ENCODE measurements around the gene DNALI1.
"Not testable (repeated sequence)": the region's sequence is repeated elsewhere in the genome, so short reads cannot be mapped to it uniquely, and the experiment has no call there.

DNALI1 gene

DNA sequence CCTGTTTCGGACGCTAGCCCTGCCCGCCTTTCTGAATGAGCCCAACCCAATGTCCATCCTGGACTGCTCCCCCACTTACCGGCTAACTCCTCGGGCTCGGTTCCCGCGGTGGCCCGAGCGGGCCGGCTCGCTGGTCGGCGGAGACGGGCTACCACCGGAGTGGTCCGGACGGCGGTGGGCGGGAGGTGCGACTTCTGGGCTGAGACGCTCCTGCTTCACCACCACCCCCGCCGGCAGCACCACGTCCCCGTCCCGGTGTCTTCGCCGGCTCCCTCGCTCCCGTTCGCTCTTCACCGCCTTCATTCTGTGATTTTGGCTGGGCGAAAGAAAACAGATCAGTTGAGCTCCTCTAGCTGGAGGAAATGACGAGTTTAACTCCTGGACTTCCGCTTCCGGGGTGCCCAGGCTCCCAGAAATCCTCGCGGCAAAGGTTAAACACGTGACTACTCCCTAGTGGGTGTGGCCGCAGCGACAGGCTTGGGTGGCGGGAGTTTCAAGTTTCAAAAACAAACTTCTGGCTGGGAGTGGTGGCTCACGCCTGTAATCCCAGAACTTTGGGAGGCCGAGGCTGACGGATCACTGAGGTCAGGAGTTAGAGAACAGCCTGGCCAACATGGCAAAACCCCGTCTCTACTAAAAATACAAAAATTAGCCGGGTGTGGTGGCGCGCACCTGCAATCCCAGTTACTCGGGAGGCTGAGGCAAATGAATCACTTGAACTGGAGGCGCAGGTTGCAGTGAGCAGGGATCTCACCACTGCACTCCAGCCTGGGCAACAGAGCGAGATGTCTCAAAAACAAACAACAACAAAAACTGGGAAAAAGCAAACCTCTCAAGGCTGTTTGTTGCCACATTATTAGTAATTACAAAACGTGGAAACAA, 2.6 kb upstream of the DNALI1 start, which contains the start of gene SNIP1:
SNIP1 (minus strand) TSS at position 367 of the 882 bp plus-strand sequence; CDS start at position 303, 64 bp downstream.
- DNase-seq (ENCODE audit: low spot score), result peak; percentile 97

DNA sequence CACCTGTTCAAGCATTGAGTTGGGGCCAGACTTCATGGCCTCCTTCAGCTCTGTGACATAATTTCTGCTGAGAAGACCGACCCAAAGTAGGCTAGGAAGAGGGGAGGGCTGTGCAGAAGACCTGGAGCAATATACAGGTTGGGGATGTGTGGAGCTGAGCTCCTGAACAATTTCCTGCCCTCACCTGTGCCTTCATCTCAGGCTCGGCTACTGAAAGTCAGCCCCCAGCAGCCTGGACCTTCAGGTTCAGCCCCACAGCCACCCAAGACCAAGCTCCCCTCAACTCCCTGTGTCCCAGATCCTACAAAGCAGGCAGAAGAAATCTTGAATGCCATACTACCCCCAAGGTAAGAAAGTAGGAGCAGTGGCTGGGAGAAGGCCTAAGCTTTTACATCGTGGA, 662 bp downstream of the DNALI1 start:
- no peak for DNase-seq (ENCODE audit: low spot score)

DNA sequence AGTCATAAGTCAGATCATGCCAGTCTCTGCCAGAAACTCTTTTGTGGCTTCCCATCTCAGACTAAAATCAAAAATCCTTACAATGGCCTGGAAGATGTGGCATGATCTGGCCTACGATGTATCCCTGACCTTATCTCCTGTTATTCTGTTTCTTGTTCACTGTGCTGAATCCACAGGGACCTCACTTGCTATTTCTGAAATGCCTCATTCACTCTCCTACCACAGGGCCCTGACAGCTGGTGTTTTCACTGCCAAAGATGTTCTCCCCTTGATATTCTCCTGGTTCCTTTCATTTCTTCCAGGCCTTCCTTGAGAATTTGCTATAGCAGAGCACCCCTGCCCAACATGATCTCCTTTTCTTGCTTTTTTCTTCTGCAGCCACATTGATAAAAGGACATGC, 1.7 kb downstream of the DNALI1 start:
- no peak for DNase-seq (ENCODE audit: low spot score)

DNA sequence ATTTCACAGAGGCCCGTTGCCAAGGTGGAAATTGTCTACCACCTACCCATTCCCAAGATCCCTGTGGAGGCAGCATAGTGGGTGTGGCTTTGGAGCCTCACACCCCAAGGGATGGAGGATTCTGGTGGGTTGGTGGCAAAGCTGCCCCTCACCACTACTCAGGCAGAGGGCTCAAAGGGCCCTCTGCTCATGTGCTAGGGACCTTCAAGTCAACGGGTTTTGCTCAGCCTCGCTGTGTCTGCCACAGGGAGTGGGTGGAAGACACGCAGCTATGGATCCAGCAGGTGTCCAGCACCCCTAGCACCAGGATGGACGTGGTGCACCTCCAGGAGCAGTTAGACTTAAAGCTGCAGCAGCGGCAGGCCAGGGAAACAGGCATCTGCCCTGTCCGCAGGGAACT, 2.3 kb downstream of the DNALI1 start:
- DNase-seq (ENCODE audit: low spot score), result no peak

DNA sequence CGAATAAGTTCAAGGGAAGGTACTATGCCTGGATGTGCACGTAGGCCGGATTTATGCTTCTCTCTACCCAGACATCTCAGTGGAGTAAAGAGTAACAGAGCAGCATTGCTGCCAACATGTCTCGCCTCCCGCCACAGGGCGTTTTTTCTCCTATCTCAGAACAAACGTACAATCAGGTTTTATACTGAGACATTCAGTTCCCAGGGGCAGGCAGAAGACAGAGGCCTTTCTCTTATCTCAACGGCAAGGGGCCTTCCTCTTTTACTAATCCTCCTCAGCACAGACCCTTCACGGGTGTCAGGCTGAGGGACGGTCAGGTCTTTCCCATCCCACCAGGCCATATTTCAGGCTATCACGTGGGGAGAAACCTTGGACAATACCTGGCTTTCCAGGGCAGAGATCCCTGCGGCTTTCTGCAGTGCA, 3.2 kb downstream of the DNALI1 start:
- not testable (repeated sequence) for DNase-seq (ENCODE audit: low spot score)

DNA sequence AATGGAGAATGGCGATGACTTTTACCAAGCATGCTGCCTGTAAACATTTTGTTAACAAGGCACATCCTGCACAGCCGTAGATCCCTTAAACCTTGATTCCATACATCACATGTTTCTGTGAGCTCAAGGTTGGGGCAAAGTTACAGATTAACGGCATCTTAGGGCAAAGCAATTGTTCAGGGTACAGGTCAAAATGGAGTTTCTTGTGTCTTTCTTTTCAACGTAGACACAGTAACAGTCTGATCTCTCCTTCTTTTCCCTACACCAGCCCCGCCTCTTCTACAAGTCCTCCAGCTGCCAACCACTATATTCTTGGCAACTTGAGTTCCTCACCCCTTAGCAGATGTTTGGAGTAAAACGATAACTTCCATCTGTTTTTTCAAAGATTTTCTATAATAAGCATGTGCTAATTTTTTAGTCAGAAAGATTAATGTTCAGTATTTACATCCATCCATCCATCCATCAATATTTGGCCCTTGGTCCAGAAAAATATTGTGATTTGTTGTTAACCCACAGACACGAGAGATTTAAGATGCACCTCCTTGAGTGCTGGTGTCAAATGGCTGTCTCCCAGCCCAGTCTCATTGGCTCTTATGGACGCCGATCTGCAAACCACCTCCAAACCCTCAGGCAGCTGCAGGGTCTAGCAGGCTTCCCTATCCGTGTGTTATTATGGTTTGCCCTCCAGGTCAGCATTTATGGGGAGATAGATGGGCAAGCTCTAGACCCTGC, 3.8 kb downstream of the DNALI1 start:
- DNase-seq (ENCODE audit: low spot score), result no peak

DNA sequence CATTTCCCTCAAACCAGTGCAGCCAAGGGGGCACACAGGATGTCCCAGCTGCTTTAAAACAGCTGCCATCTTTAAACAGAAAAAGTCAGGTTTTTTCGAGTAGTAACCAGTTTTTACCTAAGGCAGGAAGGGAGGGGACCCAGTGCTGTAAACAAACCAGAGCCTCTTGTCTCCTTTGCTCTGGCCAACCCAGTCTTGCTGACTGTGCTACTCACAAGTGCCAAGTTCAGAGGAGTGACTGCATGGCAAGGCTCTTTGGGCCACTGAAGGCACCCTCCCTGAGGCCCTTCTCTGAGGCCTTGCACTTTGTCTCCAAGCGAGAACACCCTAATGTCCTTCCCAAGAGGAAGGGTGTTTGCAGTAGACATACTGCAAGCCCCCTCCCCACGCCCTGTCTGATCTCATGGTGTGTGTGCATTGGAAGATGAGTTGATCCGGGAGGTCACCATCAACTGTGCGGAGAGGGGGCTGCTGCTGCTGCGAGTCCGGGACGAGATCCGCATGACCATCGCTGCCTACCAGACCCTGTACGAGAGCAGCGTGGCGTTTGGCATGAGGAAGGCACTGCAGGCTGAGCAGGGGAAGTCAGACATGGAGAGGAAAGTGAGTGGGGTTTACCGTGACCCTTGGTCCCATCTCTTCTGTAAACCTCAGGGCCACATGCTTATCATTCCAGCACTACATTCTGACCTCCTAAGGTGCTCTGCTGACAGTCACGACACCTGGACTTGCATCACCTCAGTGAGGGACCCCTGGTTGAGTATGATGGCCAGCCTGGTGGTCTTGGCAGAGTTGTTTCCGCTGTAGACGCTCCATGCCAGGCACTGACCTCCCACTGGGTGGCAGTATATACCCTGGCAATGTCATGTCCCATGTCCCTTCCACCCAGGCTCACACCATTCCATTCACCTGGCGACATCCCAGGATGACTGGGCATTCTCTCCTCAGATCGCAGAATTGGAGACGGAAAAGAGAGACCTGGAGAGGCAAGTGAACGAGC, 4.7 kb downstream of the DNALI1 start:
- no peak for DNase-seq (ENCODE audit: low spot score)

DNA sequence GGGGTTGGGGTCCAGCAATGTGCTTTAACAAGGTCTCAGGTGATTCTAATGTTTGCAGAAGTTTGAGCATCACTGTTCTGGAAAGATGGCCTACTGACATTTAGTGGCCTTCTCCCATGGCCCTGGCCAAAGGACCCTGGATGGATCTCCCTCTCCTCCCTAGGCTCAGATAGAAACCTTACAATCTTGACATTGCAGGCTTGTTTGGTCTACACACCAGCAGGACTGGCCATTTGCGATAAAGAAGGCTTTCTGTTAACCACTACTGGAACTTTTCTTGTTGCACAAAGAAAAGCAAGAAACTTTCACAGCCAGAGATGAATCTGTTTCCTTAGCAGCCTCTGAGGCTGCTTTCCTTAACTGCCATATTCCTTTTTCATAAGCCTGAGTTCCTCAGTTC, 6.2 kb downstream of the DNALI1 start:
- DNase-seq (ENCODE audit: low spot score), result no peak

DNA sequence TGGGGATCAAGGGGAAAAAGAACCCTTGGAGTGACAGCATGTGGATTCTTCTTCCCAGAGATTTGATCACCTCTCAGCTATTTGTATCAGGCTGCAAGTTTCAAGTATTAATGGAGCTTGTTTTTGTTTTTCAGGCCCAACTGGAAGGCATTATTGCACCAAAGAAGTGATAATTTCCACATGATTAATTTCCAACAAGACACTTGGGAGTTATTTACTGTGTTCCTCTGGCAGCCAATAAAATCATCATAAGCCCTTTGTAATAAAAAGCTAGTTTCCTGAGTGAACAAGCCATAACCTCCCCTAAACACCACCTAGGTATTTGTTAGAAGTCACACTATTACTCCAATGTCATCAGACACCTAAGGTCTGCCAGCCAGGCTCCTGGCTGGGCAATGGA, 8.2 kb downstream of the DNALI1 start:
- DNase-seq (ENCODE audit: low spot score), result no peak

DNA sequence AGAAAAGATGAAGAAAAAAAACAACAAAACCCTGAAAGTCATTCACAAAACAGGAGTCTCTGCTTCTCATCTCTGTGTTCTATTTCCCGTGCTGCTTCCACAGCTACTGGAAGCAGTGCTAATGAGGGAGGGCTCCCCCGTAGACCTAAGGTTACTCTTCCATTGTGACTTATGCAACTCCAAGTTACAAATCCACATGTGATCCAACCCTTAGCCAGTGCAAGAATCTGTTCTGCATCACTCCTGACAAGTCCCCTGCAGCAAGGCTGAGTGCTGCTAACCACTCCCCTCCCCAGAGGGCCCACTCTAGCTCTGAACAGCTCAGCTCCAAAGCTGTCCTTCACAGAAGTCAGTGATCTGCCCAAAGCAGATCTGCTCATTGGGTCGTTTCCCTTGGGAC, 10.3 kb downstream of the DNALI1 start:
- no peak for DNase-seq (ENCODE audit: low spot score)

DNA sequence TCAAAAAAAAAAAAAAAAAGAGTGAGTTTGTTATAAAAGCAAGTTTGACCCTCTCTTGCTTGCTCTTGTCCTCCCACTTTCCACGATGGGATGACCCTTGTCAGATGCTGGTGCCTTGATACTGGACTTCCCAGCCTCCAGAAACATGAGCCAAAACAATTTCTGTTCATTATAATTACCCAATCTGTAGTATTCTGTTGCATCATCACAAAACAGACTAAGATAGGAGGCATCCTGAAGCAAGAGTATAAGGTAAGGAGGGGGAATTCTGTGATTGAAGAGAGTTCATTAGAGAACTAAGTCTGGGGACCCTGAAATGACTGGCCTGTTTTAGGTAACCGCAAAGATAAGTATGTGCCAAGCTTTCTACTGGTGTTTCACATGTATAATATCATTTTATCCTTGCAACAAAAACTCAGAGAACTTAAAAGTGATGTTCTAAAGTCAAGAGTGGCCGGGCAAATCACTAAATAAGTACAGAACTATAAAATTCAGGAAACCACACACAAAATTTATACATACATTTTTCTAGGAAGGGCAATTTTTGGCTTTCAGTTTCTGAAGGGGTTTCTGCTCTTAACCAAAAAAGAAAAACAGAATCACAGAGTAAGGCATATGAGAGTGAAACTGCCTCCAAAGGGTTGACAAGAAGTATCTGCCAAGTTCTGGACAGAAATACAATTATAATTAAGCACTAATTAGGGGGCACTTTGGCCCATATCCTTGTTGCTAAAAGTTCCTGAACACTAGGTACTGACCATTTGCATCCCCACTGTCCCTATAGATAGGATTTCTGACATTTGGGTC, 14.0 kb downstream of the DNALI1 start:
- DNase-seq (ENCODE audit: low spot score), result no peak

DNA sequence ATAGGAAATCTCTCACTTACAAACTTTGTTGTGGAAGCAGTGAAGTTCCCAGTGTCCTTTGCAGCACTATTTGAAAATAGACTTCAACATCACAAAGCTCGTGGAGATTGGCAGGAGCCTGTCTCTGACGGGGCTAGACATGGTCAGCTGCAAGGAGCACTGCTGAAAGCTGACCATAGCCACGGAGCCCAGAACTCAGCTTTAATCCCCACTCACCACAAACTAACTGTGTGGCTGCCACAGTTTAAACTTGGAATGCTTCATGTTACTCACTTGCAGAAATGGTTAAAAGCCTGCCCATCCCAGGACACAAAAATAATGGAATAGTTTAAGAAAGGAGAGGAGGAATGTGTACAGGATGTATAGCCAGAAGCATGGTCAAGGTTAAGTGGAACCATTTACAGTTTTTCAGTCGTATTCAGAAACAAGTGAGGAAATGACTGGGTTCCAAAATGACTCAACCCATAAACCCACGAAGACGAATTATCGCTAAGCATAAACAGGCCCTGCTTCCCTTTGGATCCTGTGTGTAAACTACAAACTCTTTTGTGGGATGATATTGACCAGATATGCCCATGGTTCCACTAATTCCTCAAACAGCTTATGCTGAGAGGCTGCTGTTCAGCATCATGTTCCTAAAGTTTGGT, 18.2 kb downstream of the DNALI1 start:
- no peak for DNase-seq (ENCODE audit: low spot score)

DNA sequence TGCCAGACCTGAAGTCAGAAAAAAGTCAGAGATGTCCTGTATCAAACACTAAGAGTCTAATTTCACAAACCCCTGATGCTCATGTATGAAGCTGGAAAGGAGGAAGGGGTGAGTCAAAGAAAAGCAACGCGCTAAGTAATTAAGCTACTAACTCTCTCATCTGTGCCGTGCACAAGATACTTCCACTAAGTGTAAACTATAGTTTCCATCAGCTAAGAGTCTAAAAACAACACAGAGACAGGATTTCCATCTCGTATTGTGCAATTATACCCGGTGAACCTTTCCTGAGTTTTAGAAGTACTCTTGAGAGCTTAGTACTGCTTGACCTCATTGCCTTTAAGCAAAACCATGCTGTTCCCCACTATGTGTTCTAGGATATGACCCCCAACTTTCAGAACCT, 19.0 kb downstream of the DNALI1 start:
- no peak for DNase-seq (ENCODE audit: low spot score)

DNA sequence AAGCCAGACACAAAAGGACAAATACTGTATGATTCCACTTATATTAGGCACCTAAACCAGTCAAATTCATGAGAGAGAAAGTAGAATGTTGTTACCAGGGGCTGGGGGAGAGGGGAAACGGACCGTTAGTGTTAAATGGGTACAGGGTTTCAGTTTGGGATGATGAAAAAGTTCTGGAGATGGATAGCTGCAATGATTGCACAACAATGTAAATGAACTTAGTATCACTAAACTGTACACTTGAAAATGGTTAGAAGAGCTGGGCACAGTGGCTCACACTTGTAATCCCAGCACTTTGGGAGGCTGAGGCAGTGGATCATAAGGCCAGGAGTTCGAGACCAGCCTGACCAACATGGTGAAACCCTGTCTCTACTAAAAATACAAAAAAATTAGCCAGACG, 27.8 kb downstream of the DNALI1 start:
- not testable (repeated sequence) for DNase-seq (ENCODE audit: low spot score)

DNA sequence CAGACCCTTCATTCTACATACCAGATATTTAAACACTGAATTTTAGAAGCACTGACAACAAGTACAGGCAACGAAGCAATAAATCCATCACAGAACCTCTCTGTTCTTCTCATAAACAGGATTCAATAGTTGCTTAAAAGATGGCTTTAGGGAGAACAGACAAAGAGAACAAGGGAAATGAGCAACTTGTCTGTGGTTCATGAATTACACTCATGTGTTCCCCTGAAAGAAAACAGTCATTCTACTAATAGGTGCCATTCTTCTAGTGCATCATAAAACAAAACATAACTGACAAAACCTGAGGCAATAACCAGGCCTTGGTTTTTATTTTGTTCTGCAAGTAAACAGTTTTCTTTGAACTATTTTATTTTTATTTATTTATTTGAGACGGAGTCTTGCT, 32.2 kb downstream of the DNALI1 start:
- no peak for DNase-seq (ENCODE audit: low spot score)

DNA sequence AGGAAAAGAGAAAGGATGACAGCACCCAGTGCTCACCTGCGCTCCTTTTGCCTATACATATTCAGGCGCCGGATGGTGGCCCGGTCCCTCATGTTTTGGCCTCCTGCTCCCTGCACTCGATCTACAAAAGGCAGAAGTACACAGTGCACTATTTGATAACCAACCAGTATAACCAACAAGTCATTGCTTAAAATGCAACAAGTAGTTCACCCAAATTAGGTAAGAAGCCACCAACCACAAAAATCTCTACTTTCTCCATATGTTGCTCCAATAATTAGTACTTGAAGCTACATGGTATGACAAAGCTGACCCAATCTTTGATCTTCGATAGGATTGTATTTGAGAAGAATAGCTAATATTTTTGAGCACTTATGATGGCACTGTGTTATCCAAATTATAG, 37.0 kb downstream of the DNALI1 start:
- no peak for DNase-seq (ENCODE audit: low spot score)

DNA sequence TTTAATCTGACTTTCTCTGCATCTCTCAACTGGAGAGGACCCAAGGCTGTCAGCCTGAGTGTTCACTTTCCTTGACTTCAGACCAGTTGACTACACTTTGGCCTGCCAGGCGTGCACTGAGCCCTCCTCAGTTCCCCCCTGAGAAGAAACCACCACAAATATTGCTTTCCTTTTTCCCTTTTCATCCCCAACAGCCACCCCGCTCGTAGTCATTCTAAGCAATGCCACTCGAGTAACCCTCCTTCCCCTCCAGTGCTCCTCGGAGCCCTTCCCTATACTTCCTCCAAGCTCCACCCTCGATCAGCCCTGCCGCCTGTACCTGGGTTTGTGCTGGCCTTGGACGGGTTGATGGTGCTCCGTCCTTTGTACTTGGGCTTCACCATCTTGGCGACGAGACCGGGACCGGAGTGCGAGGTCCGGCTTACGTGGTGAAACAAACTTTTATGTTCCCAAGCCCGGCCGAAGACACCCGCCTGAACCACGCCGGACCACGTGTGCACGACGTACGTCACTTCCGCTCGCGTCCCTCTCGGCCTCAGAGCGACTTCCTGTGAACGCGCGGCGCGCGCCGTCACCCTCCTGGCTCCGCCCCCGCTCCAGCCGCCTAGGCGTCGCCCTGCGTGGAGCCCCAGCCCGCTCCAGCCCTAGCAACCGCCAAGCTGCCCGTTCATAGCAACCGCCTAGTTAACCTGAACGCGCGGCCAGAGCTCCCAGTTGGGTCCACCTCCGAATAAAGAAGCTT, 38.9 kb downstream of the DNALI1 start, which contains the start of gene GNL2:
GNL2 (minus strand) TSS at position 498 of the 742 bp plus-strand sequence; CDS start at position 383, 115 bp downstream.
- DNase-seq (ENCODE audit: low spot score), result peak; percentile 95

DNA sequence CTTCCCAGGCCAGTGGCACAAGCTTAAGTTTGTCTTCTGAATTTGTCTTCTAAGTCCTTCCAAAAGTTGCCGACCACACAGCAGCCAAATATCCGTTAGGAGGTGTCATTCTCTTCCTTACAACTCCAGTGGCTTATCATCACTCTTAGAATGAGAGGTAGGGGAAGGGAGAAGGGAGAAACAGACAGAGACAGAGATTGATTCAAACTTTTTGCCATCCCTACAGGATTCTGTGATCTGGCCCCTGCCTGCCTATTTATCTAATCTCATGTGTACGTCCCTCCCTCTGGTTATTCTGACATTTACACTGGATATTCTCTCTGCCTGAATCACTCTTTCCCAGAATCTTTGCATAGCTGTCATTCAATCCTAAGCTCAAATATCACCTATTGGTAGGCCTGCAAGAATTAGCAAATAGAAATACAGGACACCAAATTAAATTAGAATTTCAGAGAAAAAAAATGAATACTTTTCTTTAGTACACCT, 39.5 kb downstream of the DNALI1 start:
- DNase-seq (ENCODE audit: low spot score), result no peak

DNA sequence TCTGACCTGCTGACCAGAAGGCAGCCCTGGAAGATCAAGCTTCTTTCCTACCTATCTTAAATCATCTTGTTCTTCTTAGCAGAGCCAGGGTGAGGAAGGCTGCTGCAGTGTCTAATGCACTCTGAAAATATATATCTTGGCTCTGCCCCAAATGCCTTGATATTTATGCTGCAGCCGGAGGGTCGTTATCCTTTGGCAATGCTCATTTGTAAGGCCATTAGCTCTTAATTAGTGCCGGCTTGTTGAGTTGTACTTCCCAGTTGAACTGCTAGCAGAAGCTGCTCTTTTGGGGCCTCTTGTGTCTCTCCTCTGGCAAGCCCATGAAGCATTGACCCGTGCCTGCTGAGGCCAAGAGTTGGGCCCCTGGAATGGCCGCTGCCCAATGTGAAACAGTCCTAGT, 43.2 kb downstream of the DNALI1 start:
- no peak for DNase-seq (ENCODE audit: low spot score)

DNA sequence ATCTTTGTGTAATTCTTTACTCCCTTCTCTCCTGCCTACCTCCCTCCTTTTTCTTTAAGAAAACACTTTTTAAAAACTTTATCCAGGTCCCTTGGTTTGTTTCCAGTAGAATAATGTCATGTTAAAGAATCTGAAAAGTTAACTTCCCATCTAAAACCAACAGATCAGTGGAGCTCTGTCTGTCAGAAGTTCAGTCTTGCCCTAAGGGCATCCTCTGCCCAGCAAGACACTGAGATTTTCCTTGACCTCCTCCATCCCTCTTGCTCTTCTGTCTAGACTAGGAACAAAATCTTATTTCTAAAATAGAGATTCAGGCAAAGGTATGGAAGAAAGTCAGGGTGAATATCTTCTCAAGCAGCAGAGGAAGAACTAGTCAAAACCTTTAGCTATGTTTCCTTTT, 44.7 kb downstream of the DNALI1 start:
- DNase-seq (ENCODE audit: low spot score), result no peak

Data from globus pallidus (tissue), 1 donor.